ENCODE measurements around the gene IGSF3. TPM values are rescaled to one million over a fixed set of nuclear protein-coding genes. Genes with fewer than 3 reads are reported as not detected.
"Not testable (repeated sequence)": the region's sequence is repeated elsewhere in the genome, so short reads cannot be mapped to it uniquely, and the experiment has no call there.

IGSF3 gene
- total RNA-seq, 1 experiment from 2014 or later: 3.5 TPM

DNA sequence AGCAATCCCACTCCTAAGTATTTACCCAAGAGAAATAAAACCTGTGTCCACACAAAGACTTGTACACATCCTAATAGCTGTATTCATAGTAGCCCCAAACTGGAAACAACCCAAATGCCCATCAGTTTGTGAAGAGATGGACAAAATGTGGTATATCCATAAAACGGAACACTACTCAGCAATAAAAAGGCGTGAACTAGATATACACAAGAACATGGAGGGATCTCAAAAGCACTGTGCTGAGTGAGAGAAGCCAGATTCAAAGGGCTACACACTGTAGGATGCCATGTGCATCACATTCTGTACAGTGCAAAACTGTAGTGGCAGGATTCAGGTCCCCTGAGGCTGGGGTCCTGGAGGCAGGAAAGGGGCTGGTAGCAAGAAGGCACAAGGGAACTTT, 22.5 kb downstream of the IGSF3 start:
- CTCF ChIA-PET; POLR2A ChIA-PET; intact Hi-C loops (cut with micrococcal nuclease); H3K9me3 Mint-ChIP-seq (ENCODE audit: unreplicated experiment); BruUV-seq (replicated peaks); H3K27ac Mint-ChIP-seq (ENCODE audit: low read depth, unreplicated experiment); H3K36me3 Mint-ChIP-seq (ENCODE audit: insufficient read depth, unreplicated experiment); H3K4me3 Mint-ChIP-seq (ENCODE audit: unreplicated experiment); DNase-seq (ENCODE audit: unreplicated experiment); H3K27me3 Mint-ChIP-seq (ENCODE audit: insufficient read depth, unreplicated experiment): not testable (repeated sequence)
- H3K4me1 Mint-ChIP-seq (ENCODE audit: insufficient read depth, unreplicated experiment): peaks cover 27% of the 10 kb centered on the region

DNA sequence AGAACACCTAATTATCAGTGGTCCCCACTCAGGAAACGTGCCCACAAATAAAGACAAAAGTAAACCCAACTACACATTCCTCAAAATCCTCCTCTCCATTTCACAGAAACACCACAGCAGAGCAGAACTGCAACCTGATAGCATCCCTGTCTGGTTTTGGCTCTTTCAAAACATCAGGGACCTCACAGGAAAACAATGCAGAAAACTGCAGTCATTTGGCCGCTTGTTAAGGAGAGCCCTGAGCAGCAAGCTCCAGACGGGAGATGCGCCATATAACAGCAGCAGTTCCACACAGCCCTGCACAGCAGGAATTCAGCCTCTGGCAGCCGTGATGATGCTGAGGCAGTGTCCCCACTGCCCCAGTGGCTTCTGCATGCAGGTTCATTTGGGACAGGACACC, 23.4 kb downstream of the IGSF3 start:
- H3K27ac Mint-ChIP-seq (ENCODE audit: low read depth, unreplicated experiment); CTCF ChIA-PET; POLR2A ChIA-PET; DNase-seq (ENCODE audit: unreplicated experiment); H3K9me3 Mint-ChIP-seq (ENCODE audit: unreplicated experiment); BruUV-seq (replicated peaks); H3K27me3 Mint-ChIP-seq (ENCODE audit: insufficient read depth, unreplicated experiment); H3K4me3 Mint-ChIP-seq (ENCODE audit: unreplicated experiment); intact Hi-C loops (cut with micrococcal nuclease); H3K36me3 Mint-ChIP-seq (ENCODE audit: insufficient read depth, unreplicated experiment): not testable (repeated sequence)
- peaks cover 27% of the 10 kb centered on the region for H3K4me1 Mint-ChIP-seq (ENCODE audit: insufficient read depth, unreplicated experiment)

DNA sequence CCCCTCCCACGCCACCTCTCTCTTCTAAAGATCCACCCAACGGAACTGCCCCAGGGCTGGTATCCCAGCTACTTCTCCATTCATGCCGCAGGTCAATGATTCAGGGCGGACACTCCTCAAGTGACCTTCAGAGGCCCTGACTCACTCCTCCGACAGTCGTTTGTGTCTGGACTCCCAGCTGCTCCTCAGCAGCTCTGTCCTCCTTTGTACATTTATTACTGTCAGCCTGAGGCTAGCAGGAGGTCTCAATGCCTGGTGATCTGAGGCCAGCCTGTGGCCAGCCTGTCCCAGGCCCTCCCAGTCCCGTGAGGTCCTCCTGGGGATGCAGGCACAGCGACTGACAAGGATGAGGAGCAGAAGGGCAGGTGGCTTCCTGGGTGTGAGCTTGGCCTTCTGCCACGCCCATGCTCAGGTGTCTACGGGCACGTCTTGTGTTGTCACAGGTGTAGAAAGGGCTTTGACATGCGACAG, 24.2 kb downstream of the IGSF3 start:
- peaks cover 27% of the 10 kb centered on the region for H3K4me1 Mint-ChIP-seq (ENCODE audit: insufficient read depth, unreplicated experiment)
- H3K36me3 Mint-ChIP-seq (ENCODE audit: insufficient read depth, unreplicated experiment); H3K27ac Mint-ChIP-seq (ENCODE audit: low read depth, unreplicated experiment); intact Hi-C loops (cut with micrococcal nuclease); BruUV-seq (replicated peaks); H3K27me3 Mint-ChIP-seq (ENCODE audit: insufficient read depth, unreplicated experiment); H3K9me3 Mint-ChIP-seq (ENCODE audit: unreplicated experiment); POLR2A ChIA-PET; CTCF ChIA-PET: not testable (repeated sequence)
- H3K4me3 Mint-ChIP-seq (ENCODE audit: unreplicated experiment): peak overlapping the region; percentile 36
- peak; percentile 55 for DNase-seq (ENCODE audit: unreplicated experiment)

DNA sequence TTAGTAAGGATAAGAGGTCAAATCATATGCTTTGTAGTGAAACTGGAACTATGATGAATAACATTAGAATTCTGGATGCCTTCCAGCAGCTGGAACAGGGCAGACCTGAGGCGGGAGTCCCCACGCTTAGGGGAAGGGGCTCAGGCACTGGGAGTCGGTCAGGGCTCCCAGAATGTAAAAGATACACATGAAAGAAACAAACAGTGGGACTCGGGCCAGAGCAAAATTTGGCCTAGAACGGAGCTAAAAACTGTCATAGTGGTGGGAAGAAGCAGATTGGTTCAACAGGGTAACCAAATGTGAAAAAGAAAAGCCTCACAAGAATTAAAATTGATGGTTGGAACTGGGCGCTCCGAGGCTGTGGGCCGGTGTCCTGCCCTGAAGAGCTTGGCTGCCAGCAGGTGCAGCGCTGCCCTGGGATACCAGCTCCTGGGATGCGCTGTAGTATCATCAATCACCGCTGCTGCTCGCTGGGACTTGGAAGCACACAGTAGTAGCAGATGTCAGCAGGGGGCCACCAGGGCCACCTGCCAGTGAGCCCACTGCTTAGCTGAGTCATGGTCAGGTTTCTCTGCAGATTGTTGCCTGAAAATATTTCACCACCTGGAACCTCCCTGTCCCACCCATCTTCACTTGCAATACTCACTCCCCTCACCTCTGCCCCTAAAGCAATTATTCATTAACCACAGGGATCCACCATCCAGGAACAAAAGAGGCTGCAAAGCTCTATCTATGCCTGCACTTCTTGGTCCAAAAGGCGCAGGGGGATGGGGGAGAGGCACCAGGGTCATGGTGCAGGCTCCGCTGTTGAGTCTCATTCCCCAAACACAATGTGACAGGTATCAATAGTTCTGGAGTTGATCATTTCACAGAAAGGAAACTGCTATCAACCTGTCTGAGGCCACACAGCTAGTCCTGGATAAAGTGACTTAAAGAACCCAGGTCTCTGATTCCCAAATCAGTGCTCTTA, 24.9 kb downstream of the IGSF3 start:
- peak; percentile 19 for DNase-seq (ENCODE audit: unreplicated experiment)
- CTCF ChIA-PET: interaction anchor here (0.7 kb wide), 1 partner anchor 34 kb away, joined by 3 read pairs; no protein-coding TSS in a partner anchor
- peaks cover 27% of the 10 kb centered on the region for H3K4me1 Mint-ChIP-seq (ENCODE audit: insufficient read depth, unreplicated experiment)
- H3K9me3 Mint-ChIP-seq (ENCODE audit: unreplicated experiment); BruUV-seq (replicated peaks); intact Hi-C loops (cut with micrococcal nuclease); H3K36me3 Mint-ChIP-seq (ENCODE audit: insufficient read depth, unreplicated experiment); POLR2A ChIA-PET; H3K4me3 Mint-ChIP-seq (ENCODE audit: unreplicated experiment); H3K27me3 Mint-ChIP-seq (ENCODE audit: insufficient read depth, unreplicated experiment); H3K27ac Mint-ChIP-seq (ENCODE audit: low read depth, unreplicated experiment): not testable (repeated sequence)

DNA sequence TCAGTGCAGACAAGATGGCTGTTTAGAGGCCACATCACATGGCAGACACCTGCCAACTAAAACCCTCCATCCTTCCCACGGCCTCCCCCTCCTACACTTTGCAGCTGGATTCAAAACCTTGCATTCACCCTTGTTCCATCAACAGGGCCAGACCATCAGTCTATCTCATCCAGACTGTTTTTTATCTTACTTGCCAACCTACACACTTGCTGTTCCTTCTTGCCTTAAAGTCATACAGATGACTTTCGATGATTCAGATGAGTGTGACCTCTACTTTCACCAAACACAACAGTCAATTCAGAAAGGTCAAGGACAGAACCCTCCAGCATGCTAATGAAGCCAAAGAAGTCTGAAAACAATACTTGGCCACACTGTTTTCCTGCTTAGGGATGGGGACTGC, 29.9 kb downstream of the IGSF3 start:
- H3K4me3 Mint-ChIP-seq (ENCODE audit: unreplicated experiment); H3K9me3 Mint-ChIP-seq (ENCODE audit: unreplicated experiment); H3K27me3 Mint-ChIP-seq (ENCODE audit: insufficient read depth, unreplicated experiment); DNase-seq (ENCODE audit: unreplicated experiment); intact Hi-C loops (cut with micrococcal nuclease); BruUV-seq (replicated peaks); H3K27ac Mint-ChIP-seq (ENCODE audit: low read depth, unreplicated experiment); POLR2A ChIA-PET; H3K36me3 Mint-ChIP-seq (ENCODE audit: insufficient read depth, unreplicated experiment); CTCF ChIA-PET: not testable (repeated sequence)
- H3K4me1 Mint-ChIP-seq (ENCODE audit: insufficient read depth, unreplicated experiment): peaks cover 11% of the 10 kb centered on the region

DNA sequence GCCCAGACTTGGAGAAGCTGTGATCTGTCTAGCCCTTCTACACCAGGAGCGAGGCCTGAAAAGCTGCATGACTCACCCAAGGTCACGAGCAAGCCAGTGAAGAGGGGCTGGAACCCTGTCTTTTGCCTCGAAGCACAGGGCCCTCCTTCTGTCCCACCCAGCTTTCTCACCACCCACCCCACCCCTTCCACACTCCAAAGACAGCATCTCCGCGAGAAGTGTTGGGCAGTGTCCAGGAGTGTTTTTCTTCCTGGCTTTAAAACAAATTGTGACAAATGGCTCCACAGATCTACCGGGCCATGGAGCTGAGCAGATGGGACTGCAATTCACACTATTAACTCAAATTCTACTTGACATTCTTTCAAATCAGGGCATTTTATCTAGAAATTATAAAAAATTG, 30.9 kb downstream of the IGSF3 start:
- DNase-seq (ENCODE audit: unreplicated experiment); intact Hi-C loops (cut with micrococcal nuclease); BruUV-seq (replicated peaks); H3K27ac Mint-ChIP-seq (ENCODE audit: low read depth, unreplicated experiment); H3K36me3 Mint-ChIP-seq (ENCODE audit: insufficient read depth, unreplicated experiment); H3K27me3 Mint-ChIP-seq (ENCODE audit: insufficient read depth, unreplicated experiment); H3K4me3 Mint-ChIP-seq (ENCODE audit: unreplicated experiment); POLR2A ChIA-PET; H3K4me1 Mint-ChIP-seq (ENCODE audit: insufficient read depth, unreplicated experiment); CTCF ChIA-PET; H3K9me3 Mint-ChIP-seq (ENCODE audit: unreplicated experiment): not testable (repeated sequence)

DNA sequence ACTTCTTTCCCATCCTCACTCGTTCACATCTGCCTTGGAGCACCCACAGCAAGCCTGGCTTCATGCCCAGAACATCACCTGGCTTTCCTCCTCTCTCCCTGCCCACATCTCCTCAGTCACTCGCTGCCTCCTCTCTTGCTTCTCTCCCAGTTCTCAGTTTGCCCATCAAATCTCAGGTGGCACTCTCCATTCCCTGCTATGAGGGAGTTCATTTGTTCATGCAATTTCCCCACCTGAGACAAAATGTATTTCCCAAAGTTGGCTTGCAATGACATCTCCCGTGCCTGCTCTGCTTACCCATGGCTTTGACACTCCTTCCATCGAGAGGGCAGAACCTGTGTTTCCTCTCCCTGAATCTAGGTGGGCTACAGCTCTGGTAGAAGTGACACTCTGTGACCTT, 33.1 kb downstream of the IGSF3 start:
- DNase-seq (ENCODE audit: unreplicated experiment); H3K9me3 Mint-ChIP-seq (ENCODE audit: unreplicated experiment); H3K27ac Mint-ChIP-seq (ENCODE audit: low read depth, unreplicated experiment); H3K4me3 Mint-ChIP-seq (ENCODE audit: unreplicated experiment); H3K27me3 Mint-ChIP-seq (ENCODE audit: insufficient read depth, unreplicated experiment); H3K36me3 Mint-ChIP-seq (ENCODE audit: insufficient read depth, unreplicated experiment); CTCF ChIA-PET; BruUV-seq (replicated peaks); POLR2A ChIA-PET; intact Hi-C loops (cut with micrococcal nuclease); H3K4me1 Mint-ChIP-seq (ENCODE audit: insufficient read depth, unreplicated experiment): not testable (repeated sequence)

DNA sequence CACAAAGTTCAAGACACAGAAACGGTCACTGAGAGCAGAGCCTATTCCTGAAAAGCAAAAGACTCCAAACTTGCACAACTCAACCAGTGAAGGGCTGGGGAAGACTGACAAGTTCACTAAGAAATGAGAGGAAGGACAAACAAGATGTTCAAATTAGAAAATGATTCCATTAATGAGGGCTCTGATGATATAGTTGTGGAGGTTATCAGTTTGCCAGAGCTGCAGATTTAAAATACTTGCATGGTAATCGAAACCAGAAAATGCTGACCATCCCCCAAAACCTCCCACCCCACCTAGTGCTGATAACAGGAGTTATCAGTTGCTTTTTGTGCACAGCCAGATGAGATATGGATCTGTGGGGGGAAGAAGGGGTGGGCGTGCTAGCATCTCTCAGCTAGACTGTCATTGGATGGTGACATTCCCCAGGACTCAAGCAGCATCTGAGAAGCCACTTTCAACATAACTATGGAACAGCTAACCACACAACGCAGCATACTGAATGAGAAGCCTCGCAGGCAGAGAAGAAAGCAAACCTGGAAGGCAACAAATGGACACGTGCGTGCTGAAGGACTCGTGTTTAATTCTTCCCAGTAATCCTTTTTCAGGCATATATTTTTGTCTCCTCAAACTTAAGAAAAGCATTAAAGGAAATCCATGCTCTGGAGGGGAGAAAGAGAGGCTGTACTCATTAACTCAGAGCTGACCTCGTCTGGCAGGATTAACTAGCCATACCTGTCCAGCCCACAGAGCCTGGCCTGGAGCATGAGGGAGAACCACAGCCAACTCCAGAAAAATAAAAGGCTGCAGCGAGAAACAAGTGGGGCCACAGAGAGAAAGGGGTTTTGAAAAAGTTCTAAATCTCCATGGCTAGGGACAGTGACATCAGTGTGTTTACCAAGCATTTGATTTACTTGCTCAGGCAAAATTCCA, 35.3 kb downstream of the IGSF3 start:
- H3K4me1 Mint-ChIP-seq (ENCODE audit: insufficient read depth, unreplicated experiment); CTCF ChIA-PET; intact Hi-C loops (cut with micrococcal nuclease); H3K9me3 Mint-ChIP-seq (ENCODE audit: unreplicated experiment); POLR2A ChIA-PET; H3K27ac Mint-ChIP-seq (ENCODE audit: low read depth, unreplicated experiment); DNase-seq (ENCODE audit: unreplicated experiment); H3K36me3 Mint-ChIP-seq (ENCODE audit: insufficient read depth, unreplicated experiment); H3K4me3 Mint-ChIP-seq (ENCODE audit: unreplicated experiment); H3K27me3 Mint-ChIP-seq (ENCODE audit: insufficient read depth, unreplicated experiment); BruUV-seq (replicated peaks): not testable (repeated sequence)

DNA sequence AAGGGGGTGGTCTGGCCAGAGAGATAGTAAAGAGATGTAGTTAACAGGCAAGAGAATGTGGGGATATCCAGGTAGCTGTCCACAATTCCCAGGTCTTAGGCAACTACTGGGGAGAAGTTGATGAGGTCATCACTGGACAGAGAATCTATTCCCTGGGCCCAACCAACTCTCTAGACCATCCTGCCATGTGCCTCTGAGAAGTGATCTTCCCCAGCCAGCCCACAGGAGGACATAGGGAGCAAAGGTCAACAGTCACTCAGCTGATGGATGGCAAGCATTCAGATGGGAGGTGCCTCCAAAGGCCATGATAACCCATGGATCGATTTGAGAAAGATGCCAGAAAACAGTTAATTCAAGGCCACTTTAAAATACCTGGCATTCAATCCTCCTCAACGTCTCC, 36.0 kb downstream of the IGSF3 start:
- H3K36me3 Mint-ChIP-seq (ENCODE audit: insufficient read depth, unreplicated experiment); intact Hi-C loops (cut with micrococcal nuclease); DNase-seq (ENCODE audit: unreplicated experiment); POLR2A ChIA-PET; CTCF ChIA-PET; H3K4me1 Mint-ChIP-seq (ENCODE audit: insufficient read depth, unreplicated experiment); H3K4me3 Mint-ChIP-seq (ENCODE audit: unreplicated experiment); BruUV-seq (replicated peaks); H3K9me3 Mint-ChIP-seq (ENCODE audit: unreplicated experiment); H3K27ac Mint-ChIP-seq (ENCODE audit: low read depth, unreplicated experiment); H3K27me3 Mint-ChIP-seq (ENCODE audit: insufficient read depth, unreplicated experiment): not testable (repeated sequence)

All from MCF 10A (cell line).